Lower leg skin (tissue), 4 donors: ENCODE measurements around the gene TGFBRAP1. TPM values are rescaled to one million over a fixed set of nuclear protein-coding genes. Genes with fewer than 3 reads are reported as not detected.

ENCODE experiments used
- DNase-seq, 2 donors: peaks; one replicate each; pipeline ENCODE4 v3.0.0-alpha.2; 2019; ENCODE audit warnings: low spot score in 2 of 2
- H3K4me3 ChIP-seq: fragments of 200-600 bp; sonication (generic); 2 replicates; pipeline ENCODE4 v1.5.1; 2017; ENCODE audit warnings: mild to moderate bottlenecking, low read depth; ENCODE audit not compliant: poor library complexity, severe bottlenecking
- CTCF ChIP-seq, 3 donors: fragments of 450-650 bp; IDR thresholded peaks; one replicate each; pipeline ENCODE4 v1.5.1; 2016; ENCODE audit warnings: antibody characterized with exemption in 3 of 3, mild to moderate bottlenecking in 3 of 3, moderate library complexity in 2 of 3
- POLR2A ChIP-seq, 2 donors: fragments of 450-650 bp; IDR thresholded peaks; one replicate each; pipeline ENCODE4 v1.6.1; 2016 to 2017; ENCODE audit warnings: antibody characterized with exemption in 2 of 2, mild to moderate bottlenecking in 1 of 2, moderate library complexity in 1 of 2
- WGBS, 2 donors: methylation state at CpG; one replicate each; pipeline ENCODE4 v1.1.5; 2018; 5-methylcytosine and 5-hydroxymethylcytosine counted together
- intact Hi-C: fragments of 100-400 bp; cut with DNase I; formaldehyde crosslinking; loops from one replicate; pipeline ENCODE4 v1.15.0; 2023; ENCODE audit warnings: low total_unique reads
- total RNA-seq, 4 donors: library from RNA; depleted of rRNA; stranded (reverse); fragments of >200 nt; gene quantifications; one replicate each; pipeline ENCODE4 v1.1.0, GENCODE V29; 2016

TGFBRAP1 gene
- total RNA-seq, 4 donors from 2014 or later, result 30.2 to 35.2 (median 34.4) TPM

GRCh38 chr2:105220604-105221003 is 108.9 kb downstream of the TGFBRAP1 start:
- TF ChIP-seq CTCF (IDR thresholded peaks at IDR 0.05), result no peak
- TF ChIP-seq POLR2A (IDR thresholded peaks at IDR 0.05), result no peak
- intact Hi-C loops, result no loop called here
- 58 to 69% methylated on average over 3 of the region's 3 CpGs for WGBS, 2 donors
- DNase-seq, result no peak
- no peak overlapping the region for H3K4me3 ChIP-seq

- TF ChIP-seq CTCF (IDR thresholded peaks at IDR 0.05) (no peak), POLR2A (IDR thresholded peaks at IDR 0.05) (no peak)
- intact Hi-C loops, result no loop called here
- no peak overlapping the region for H3K4me3 ChIP-seq
- DNase-seq, result no peak
- WGBS, 2 donors, result 59% methylated on average over 5 of the region's 5 CpGs
Measured at GRCh38 chr2:105215586-105216192, 113.8 kb downstream of the TGFBRAP1 start.

Other genes with a start within 250 kb of the TGFBRAP1 start
- not detected for gene GPR45, start 88.0 kb downstream of the TGFBRAP1 start, total RNA-seq
- gene C2orf49, start 7.8 kb upstream of the TGFBRAP1 start, total RNA-seq, result 10 to 100 TPM; 16.9 to 29.1 (median 21.3) TPM
- 10 to 100 TPM; 48.3 to 67.3 (median 49.3) TPM for gene FHL2, start 69.3 kb upstream of the TGFBRAP1 start, total RNA-seq